ENCODE results near the gene CDKL1. TPM values are rescaled to one million over a fixed set of nuclear protein-coding genes. Genes with fewer than 3 reads are reported as not detected.
"Not testable (repeated sequence)": the region's sequence is repeated elsewhere in the genome, so short reads cannot be mapped to it uniquely, and the experiment has no call there.

Gene CDKL1
- total RNA-seq, 4 donors from 2014 or later: 2.9 to 16.6 (median 11.5) TPM

DNA sequence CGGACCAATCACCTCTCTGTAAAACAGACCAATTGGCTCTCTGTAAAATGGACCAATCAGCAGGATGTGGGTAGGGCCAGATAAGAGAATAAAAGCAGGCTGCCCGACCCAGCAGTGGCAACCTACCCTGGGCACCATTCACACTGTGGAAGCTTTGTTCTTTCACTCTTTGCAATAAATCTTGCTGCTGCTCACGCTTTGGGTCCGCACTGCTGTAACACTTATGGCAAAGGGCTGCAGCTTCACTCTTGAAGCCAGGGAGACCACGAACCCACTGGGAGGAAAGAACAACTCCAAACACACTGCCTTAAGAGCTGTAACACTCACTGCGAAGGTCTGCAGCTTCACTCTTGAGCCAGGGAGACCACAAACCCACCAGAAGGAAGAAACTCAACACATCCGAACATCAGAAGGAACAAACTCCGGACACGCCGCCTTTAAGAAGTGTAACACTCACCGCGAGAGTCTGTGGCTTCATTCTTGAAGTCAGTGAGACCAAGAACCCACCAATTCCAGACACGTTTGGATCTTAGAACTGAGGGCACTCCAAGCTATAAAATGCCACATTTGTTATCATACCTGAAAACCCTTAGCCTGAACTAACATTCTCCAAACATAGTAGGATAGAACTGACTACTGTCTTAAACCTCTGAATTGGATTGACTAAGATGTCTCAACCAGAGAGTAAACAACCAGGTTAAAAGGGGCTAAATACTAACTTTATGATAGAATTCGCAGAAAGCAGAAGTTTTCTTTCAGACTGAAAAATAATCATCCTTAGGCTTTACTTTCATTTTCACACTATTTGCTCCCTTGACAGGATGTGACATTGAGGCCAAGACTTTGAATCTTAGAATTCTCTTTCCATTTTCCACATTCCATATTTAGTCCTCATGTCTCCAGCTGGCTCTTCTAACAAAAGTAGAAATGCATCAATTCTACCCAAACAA lies 33.6 kb downstream of the CDKL1 start:
- DNase-seq: no peak
- Histone ChIP-seq H3K4me1 (peaks cover 0 to 61% (median 21%) of the 10 kb centered on the region in 3 donors), H3K9me3 (no peaks in the 10 kb centered on the region), H3K27me3 (no peaks in the 10 kb centered on the region), H3K27ac (peak overlapping the region; percentile 65 to 88 (median 75)), H3K36me3 (peaks cover 0 to 7% (median 0%) of the 10 kb centered on the region in 3 donors), H3K4me3 (peak overlapping the region in 3 of 4 donors; percentile 5 to 53 (median 24))
- no peak for TF ChIP-seq POLR2A (IDR thresholded peaks at IDR 0.05)
- TF ChIP-seq CTCF (IDR thresholded peaks at IDR 0.05): no peak
- WGBS, 2 donors: 70 to 81% methylated on average over 13 of the region's 14 CpGs
- intact Hi-C loops (cut with DNase I): no loop called here

DNA sequence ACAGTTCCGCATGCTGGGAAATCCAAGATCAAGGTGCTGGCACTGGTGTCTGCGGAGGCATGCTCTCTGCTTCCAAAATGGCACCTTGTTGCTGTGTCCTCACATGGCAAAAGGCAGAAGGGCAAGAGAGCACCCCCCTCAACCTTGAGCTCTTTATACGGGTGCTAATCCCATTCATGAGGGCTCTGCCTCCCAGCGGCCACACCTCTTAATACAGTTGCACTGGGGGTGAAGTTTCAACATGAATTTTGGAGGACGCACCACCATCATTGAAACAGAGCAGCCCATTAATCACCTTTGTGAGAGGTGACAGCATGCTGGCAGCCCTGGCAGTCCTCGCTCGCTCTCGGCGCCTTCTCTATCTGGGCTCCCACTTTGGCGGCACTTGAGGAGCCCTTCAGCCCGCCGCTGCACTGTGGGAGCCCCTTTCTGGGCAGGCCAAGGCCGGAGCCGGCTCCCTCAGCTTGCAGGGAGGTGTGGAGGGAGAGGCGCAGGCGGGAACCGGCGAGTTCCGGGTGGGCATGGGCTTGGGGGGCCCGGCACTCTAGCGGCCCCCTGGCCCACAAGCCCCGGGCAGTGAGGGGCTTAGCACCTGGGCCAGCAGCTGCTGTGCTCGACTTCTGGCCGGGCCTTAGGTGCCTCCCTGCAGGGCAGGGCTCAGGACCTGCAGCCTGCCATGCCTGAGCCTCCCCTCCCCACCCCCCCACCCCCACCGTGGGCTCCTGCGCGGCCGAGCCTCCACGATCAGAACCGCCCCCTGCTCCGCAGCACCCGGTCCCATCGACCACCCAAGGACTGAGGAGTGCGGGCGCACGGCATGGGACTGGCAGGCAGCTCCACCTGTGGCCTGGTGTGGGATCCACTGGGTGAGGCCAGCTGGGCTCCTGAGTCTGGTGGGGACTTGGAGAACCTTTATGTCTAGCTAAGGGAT lies 34.9 kb downstream of the CDKL1 start:
- Histone ChIP-seq H3K36me3 (peaks cover 0 to 10% (median 0%) of the 10 kb centered on the region in 3 donors), H3K27ac (peak overlapping the region; percentile 30 to 69 (median 55)), H3K4me1 (peaks cover 0 to 61% (median 21%) of the 10 kb centered on the region in 3 donors)
- H3K4me3 ChIP-seq; H3K27me3 ChIP-seq; DNase-seq; H3K9me3 ChIP-seq; intact Hi-C loops (cut with DNase I): not testable (repeated sequence)
- 54 to 57% methylated on average over 4 to 5 of the region's 36 CpGs for WGBS, 2 donors
- peak in 3 of 6 experiments; percentile 14 to 52 (median 37) for TF ChIP-seq CTCF (IDR thresholded peaks at IDR 0.05)

GRCh38 chr14:50360851-50361250 lies 35.8 kb downstream of the CDKL1 start:
- intact Hi-C loops (cut with DNase I): no loop called here
- H3K27me3 ChIP-seq: no peaks in the 10 kb centered on the region
- peak overlapping the region; percentile 32 to 69 (median 55) for H3K27ac ChIP-seq
- no peak for TF ChIP-seq POLR2A (IDR thresholded peaks at IDR 0.05)
- TF ChIP-seq CTCF (IDR thresholded peaks at IDR 0.05): no peak
- WGBS, 2 donors: 22 to 55% methylated on average over 2 of the region's 2 CpGs
- DNase-seq: no peak
- peaks cover 0 to 10% (median 0%) of the 10 kb centered on the region in 3 donors for H3K36me3 ChIP-seq
- H3K4me1 ChIP-seq: peaks cover 0 to 53% (median 21%) of the 10 kb centered on the region in 3 donors
- no peak overlapping the region for H3K4me3 ChIP-seq
- H3K9me3 ChIP-seq: no peaks in the 10 kb centered on the region

DNA sequence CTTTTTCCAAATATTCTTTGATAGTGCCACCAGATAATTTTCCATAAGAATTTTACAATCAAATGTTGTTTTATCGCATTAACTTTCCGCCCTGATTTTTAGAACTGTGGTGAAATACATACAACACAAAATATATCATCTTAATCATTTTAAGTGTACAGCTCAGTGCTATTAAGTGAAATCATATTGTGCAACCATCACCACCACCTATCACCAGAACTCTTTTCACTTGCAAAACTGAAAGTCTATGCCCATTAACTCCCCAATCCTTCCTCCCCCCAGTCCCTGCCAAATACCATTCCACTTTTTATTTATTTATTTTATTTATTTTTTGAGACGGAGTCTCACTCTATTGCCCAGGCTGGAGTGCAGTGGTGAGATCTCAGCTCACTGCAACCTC lies 36.6 kb downstream of the CDKL1 start:
- intact Hi-C loops (cut with DNase I): no loop called here
- DNase-seq: no peak
- Histone ChIP-seq H3K27me3 (no peaks in the 10 kb centered on the region), H3K4me3 (no peak overlapping the region), H3K27ac (peak overlapping the region in 3 of 4 donors; percentile 49 to 69 (median 61)), H3K9me3 (no peaks in the 10 kb centered on the region), H3K36me3 (peaks cover 0 to 10% (median 0%) of the 10 kb centered on the region in 3 donors), H3K4me1 (peaks cover 0 to 46% (median 21%) of the 10 kb centered on the region in 3 donors)
- TF ChIP-seq POLR2A (IDR thresholded peaks at IDR 0.05) (no peak), CTCF (IDR thresholded peaks at IDR 0.05) (no peak)
- 85 to 93% methylated on average over 3 of the region's 3 CpGs for WGBS, 2 donors

Measured in esophagus squamous epithelium (tissue), 5 donors.